ENCODE results near the gene RASGRP2. TPM values are rescaled to one million over a fixed set of nuclear protein-coding genes. Genes with fewer than 3 reads are reported as not detected.
A peak's percentile ranks its signal among the peaks of the same experiment; 100 is the strongest.

RASGRP2 gene
- total and polyA plus RNA-seq, 7 donors = 2.6 to 14.7 (median 8.0) TPM

GRCh38 chr11:64751580-64751979 is 7.6 kb upstream of the RASGRP2 start:
- no peak overlapping the region for H3K27ac ChIP-seq
- no peak overlapping the region for H3K4me3 ChIP-seq
- H3K4me1 ChIP-seq = peaks cover 37% of the 10 kb centered on the region
- WGBS, 3 donors = 81 to 92% (median 91%) methylated on average over 9 of the region's 9 CpGs
- DNase-seq (peak; percentile 4 to 29), ATAC-seq (no peak)
- TF ChIP-seq, protein P1, sequence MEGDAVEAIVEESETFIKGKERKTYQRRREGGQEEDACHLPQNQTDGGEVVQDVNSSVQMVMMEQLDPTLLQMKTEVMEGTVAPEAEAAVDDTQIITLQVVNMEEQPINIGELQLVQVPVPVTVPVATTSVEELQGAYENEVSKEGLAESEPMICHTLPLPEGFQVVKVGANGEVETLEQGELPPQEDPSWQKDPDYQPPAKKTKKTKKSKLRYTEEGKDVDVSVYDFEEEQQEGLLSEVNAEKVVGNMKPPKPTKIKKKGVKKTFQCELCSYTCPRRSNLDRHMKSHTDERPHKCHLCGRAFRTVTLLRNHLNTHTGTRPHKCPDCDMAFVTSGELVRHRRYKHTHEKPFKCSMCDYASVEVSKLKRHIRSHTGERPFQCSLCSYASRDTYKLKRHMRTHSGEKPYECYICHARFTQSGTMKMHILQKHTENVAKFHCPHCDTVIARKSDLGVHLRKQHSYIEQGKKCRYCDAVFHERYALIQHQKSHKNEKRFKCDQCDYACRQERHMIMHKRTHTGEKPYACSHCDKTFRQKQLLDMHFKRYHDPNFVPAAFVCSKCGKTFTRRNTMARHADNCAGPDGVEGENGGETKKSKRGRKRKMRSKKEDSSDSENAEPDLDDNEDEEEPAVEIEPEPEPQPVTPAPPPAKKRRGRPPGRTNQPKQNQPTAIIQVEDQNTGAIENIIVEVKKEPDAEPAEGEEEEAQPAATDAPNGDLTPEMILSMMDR (IDR thresholded peaks at IDR 0.05) = no peak
- intact Hi-C loops (cut with DNase I) = no loop called here
- peaks cover 0 to 97% of the 10 kb centered on the region in 2 donors for H3K36me3 ChIP-seq (ENCODE audit: insufficient read depth in 1 of 2, low read depth in 1 of 2)
- H3K9me3 ChIP-seq = no peaks in the 10 kb centered on the region
- no peaks in the 10 kb centered on the region for H3K27me3 ChIP-seq (ENCODE audit: insufficient read depth in 3 of 3, low read length in 2 of 3)

GRCh38 chr11:64751136-64751535 is 7.2 kb upstream of the RASGRP2 start:
- ATAC-seq = no peak
- no peak overlapping the region for H3K4me3 ChIP-seq
- intact Hi-C loops (cut with DNase I) = no loop called here
- peaks cover 0 to 92% of the 10 kb centered on the region in 2 donors for H3K36me3 ChIP-seq (ENCODE audit: insufficient read depth in 1 of 2, low read depth in 1 of 2)
- DNase-seq = peak; percentile 8 to 29
- H3K27ac ChIP-seq = no peak overlapping the region
- H3K27me3 ChIP-seq (ENCODE audit: insufficient read depth in 3 of 3, low read length in 2 of 3) = no peaks in the 10 kb centered on the region
- peaks cover 36% of the 10 kb centered on the region for H3K4me1 ChIP-seq
- H3K9me3 ChIP-seq = no peaks in the 10 kb centered on the region
- TF ChIP-seq, protein P1 (IDR thresholded peaks at IDR 0.05) = no peak
- WGBS, 3 donors = 71 to 88% (median 79%) methylated on average over 9 of the region's 9 CpGs

DNA sequence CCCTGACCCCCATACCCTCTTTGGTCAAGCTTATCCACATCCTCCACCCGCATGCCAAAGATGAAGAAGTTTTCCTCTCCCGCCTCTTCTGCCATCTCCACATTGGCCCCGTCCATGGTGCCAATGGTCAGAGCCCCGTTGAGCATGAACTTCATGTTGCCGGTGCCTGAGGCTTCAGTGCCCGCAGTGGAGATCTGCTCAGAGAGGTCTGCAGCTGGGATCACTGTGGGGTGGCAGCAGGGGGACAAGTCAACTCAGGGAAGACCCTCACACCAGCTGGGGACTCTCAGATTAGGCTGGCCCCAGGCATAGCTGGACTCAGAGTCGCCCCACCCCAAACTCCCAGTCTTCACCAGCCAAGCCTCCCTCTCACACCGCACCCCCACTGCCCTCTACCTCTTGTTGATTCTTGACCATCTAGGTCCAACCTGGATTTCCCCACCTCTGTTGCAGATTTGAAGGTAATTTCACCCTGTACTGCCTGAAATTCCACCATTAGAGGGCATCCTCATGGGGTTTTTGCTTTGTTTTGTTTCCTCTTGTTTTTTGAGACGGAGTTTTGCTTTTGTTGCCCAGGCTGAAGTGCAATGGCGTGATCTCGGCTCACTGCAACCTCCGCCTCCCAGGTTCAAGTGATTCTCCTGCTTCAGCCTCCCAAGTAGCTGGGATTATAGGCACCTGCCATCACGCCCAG is 6.6 kb upstream of the RASGRP2 start:
- no peak overlapping the region for H3K27ac ChIP-seq
- H3K36me3 ChIP-seq (ENCODE audit: insufficient read depth in 1 of 2, low read depth in 1 of 2) = peaks cover 0 to 87% of the 10 kb centered on the region in 2 donors
- ATAC-seq = no peak
- no peaks in the 10 kb centered on the region for H3K27me3 ChIP-seq (ENCODE audit: insufficient read depth in 3 of 3, low read length in 2 of 3)
- peaks cover 36% of the 10 kb centered on the region for H3K4me1 ChIP-seq
- TF ChIP-seq, protein P1 (IDR thresholded peaks at IDR 0.05) = no peak
- no peak overlapping the region for H3K4me3 ChIP-seq
- intact Hi-C loops (cut with DNase I) = no loop called here
- WGBS, 3 donors = 81 to 88% (median 86%) methylated on average over 13 of the region's 13 CpGs
- H3K9me3 ChIP-seq = no peaks in the 10 kb centered on the region
- peak; percentile 7 to 40 for DNase-seq

DNA sequence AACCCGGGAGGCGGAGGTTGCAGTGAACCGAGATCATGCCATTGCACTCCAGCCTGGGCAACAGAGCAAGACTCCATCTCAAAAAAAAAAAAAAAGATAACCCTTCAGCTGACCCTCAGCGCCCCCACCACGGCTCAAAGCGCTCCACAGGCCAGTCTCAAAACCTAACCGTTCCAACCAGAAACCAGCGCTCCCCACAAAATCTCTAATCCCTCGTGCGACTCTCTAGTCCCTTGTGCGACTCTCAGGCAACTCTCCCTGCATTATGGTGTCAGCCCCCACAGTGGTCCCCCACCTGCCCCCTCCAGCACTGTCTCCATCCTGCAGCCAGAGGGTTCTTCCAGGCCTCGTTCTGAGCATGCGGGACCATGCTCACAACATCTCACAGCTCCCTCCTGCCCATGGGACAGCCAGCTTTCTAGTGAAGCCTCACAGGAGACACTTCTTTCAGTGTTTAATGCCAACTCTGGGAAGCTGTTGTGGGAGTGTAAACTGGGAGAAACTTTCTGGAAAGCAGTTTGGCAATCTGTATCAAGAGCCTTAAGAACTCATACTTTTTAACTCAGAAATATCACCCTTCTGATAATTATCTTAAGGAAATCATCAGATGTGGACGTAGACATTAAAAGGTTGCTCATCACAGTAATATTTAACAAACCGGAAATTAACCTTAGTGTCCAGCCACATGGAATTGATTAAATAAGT is 4.2 kb upstream of the RASGRP2 start:
- DNase-seq = peak; percentile 12 to 39
- no peak overlapping the region for H3K27ac ChIP-seq
- H3K36me3 ChIP-seq (ENCODE audit: insufficient read depth in 1 of 2, low read depth in 1 of 2) = peaks cover 0 to 66% of the 10 kb centered on the region in 2 donors
- H3K9me3 ChIP-seq = no peaks in the 10 kb centered on the region
- no peak for ATAC-seq
- WGBS, 3 donors = 57 to 79% (median 66%) methylated on average over 15 of the region's 15 CpGs
- intact Hi-C loops (cut with DNase I) = no loop called here
- TF ChIP-seq, protein P1 (IDR thresholded peaks at IDR 0.05) = no peak
- no peaks in the 10 kb centered on the region for H3K27me3 ChIP-seq (ENCODE audit: insufficient read depth in 3 of 3, low read length in 2 of 3)
- peaks cover 39% of the 10 kb centered on the region for H3K4me1 ChIP-seq
- H3K4me3 ChIP-seq = no peak overlapping the region

All from psoas muscle (tissue), 8 donors.